Nephron (organoid): ENCODE data around the gene MAFG.

ENCODE experiments used
- H3K27ac Mint-ChIP-seq, 3 experiments: 2 replicates each; pipeline ENCODE4 v1.8.0; 2020; ENCODE audit warnings: mixed read lengths in 3 of 3, mild to moderate bottlenecking in 2 of 3, moderate library complexity in 1 of 3
- H3K27me3 Mint-ChIP-seq: 2 replicates; pipeline ENCODE4 v1.8.0; 2021; ENCODE audit warnings: low read depth, mild to moderate bottlenecking, moderate library complexity, mixed read lengths
- H3K36me3 Mint-ChIP-seq: 2 replicates; pipeline ENCODE4 v1.8.0; 2020; ENCODE audit warnings: low read depth, mixed read lengths
- H3K4me1 Mint-ChIP-seq: 2 replicates; pipeline ENCODE4 v1.8.0; 2020; ENCODE audit warnings: mixed read lengths
- H3K4me3 Mint-ChIP-seq, 3 experiments: 2 replicates each; pipeline ENCODE4 v1.8.0; 2020; ENCODE audit warnings: mild to moderate bottlenecking in 3 of 3, mixed read lengths in 3 of 3, moderate library complexity in 2 of 3
- H3K9me3 Mint-ChIP-seq: 2 replicates; pipeline ENCODE4 v1.8.0; 2020; ENCODE audit warnings: mixed read lengths
- CTCF ChIP-seq, 3 experiments: fragments of 200-600 bp; sonication (generic); IDR thresholded peaks; one replicate each; pipeline ENCODE4 v1.5.0; 2021; ENCODE audit warnings: antibody characterized with exemption in 3 of 3; ENCODE audit not compliant: unreplicated experiment in 3 of 3

MAFG gene

DNA sequence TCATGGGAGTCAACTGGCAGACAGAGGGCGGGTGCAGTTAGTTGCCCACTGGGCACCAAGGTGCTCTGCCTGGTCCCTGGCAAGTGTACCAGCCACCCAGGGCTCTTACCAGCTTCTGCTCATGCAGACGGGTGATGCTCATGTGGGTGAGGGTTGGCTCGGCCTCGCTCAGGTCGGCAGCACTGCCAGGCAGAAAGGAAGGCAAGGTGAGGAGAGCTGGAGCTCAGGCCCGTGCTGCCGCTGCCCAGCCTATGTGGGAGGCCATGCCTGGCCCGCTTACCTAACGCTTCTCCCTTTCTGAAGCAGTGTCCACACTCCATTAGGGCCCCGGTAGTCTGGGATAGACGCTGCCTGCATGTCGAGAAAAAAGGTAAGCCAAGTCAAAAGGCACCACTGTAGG lies 12.2 kb downstream of the MAFG start:
- TF ChIP-seq CTCF (IDR thresholded peaks at IDR 0.05; ENCODE audit: unreplicated experiment in 3 of 3) = no peak
- peaks cover 4% of the 10 kb centered on the region for H3K27me3 Mint-ChIP-seq
- peaks cover 29% of the 10 kb centered on the region for H3K36me3 Mint-ChIP-seq
- H3K4me1 Mint-ChIP-seq = peaks cover 8% of the 10 kb centered on the region
- no peak overlapping the region for H3K27ac Mint-ChIP-seq
- no peaks in the 10 kb centered on the region for H3K9me3 Mint-ChIP-seq
- peak overlapping the region in 1 of 3 experiments; percentile 48 for H3K4me3 Mint-ChIP-seq

GRCh38 chr17:81914103-81914850 lies 13.3 kb downstream of the MAFG start:
- Mint-ChIP-seq H3K27me3 (peaks cover 4% of the 10 kb centered on the region), H3K9me3 (no peaks in the 10 kb centered on the region), H3K4me1 (peaks cover 8% of the 10 kb centered on the region), H3K27ac (no peak overlapping the region), H3K36me3 (peaks cover 25% of the 10 kb centered on the region), H3K4me3 (peak overlapping the region in 1 of 3 experiments; percentile 21)
- TF ChIP-seq CTCF (IDR thresholded peaks at IDR 0.05; ENCODE audit: unreplicated experiment in 3 of 3) = no peak

DNA sequence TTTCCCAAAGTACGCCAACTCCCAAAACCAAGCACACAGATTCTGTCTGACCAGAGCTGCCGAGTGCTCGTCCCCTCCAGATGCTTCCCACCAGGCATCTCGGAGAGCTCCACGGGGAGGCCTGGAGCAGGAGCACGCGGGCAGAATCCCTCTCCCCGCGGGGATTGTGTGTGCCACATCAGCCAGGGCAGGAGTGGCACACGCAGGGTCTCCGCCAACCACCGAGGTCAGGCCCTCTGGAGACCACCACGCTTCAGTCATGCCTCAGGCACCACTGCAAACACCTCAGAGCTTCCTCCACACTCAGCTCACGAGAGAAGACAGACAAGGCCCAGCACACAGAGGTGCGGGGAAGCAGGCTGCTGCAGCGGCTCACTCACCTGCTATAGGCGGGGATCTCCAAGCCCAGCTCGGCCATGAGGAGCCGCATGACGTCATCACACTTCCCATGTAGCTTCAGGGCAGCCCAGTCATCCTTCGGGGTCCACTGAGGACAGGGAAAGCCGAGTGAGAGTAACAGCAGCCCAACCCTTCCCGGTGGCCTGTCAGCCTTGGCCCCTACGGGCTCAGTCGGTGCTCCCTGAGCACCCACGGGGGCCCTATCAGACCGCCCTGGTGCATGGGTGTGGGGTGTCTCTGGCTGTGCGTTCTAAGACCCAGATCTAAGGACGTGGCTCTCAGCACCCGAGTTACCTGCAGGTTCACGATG lies 14.0 kb downstream of the MAFG start:
- Mint-ChIP-seq H3K4me1 (peaks cover 8% of the 10 kb centered on the region), H3K27ac (no peak overlapping the region), H3K36me3 (peaks cover 24% of the 10 kb centered on the region), H3K4me3 (peak overlapping the region; percentile 16 to 76 (median 53)), H3K27me3 (peaks cover 4% of the 10 kb centered on the region), H3K9me3 (no peaks in the 10 kb centered on the region)
- TF ChIP-seq CTCF (IDR thresholded peaks at IDR 0.05; ENCODE audit: unreplicated experiment in 3 of 3) = no peak

DNA sequence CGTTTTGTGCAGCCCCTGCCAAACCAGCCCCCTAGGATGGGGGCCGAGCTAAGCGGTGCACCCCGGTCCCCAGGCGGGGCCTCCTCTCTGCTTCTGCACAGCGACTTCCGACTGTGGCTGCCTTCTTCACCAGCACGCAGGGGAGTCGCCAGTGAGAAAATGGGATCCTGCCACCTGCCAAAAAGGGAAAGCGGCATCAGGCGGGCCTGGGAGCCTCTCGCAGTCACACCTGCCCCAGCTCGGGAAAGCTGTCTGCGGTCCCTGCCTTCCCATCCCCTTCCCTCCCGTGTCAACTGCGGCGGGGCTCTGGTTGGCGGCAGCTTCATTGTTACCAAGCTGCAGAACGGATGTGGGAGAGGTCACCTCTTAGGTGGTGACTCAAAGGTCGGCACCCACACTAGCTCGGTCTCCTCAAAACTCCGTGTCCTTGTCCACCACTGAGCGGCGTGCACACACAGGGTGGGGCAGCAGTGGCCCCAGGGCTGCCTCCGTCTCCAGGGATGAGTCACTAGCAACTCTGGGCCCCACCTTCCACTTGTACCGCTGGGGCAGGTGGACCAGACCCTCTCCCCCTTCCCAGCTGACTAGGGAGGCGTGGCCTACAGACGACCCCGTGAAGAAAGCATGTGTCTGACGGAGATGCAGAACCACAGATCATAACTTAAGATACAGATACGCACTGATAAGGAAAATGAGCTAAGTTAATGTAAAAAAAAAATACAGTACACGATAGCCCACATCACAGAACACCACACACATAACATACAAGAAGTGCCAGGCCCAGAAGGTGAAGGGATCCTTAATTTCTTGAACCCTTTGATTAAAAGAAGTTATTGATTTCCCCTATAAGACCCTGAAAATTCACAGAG lies 14.9 kb downstream of the MAFG start:
- Mint-ChIP-seq H3K4me1 (peaks cover 8% of the 10 kb centered on the region), H3K27me3 (peaks cover 4% of the 10 kb centered on the region), H3K9me3 (no peaks in the 10 kb centered on the region), H3K36me3 (peaks cover 24% of the 10 kb centered on the region), H3K27ac (no peak overlapping the region), H3K4me3 (peak overlapping the region; percentile 66 to 76 (median 69))
- TF ChIP-seq CTCF (IDR thresholded peaks at IDR 0.05; ENCODE audit: unreplicated experiment in 3 of 3) = no peak

- peak in 1 of 3 experiments; percentile 3 for TF ChIP-seq CTCF (IDR thresholded peaks at IDR 0.05; ENCODE audit: unreplicated experiment in 3 of 3)
- Mint-ChIP-seq H3K4me3 (peak overlapping the region; percentile 69 to 74 (median 72)), H3K27ac (no peak overlapping the region), H3K36me3 (peaks cover 20% of the 10 kb centered on the region), H3K9me3 (no peaks in the 10 kb centered on the region), H3K4me1 (peaks cover 3% of the 10 kb centered on the region), H3K27me3 (peaks cover under 1% of the 10 kb centered on the region)
Measured at GRCh38 chr17:81911969-81912368, 15.6 kb downstream of the MAFG start.
